Measurements from ENCODE around the gene SBNO2.

GRCh38 chr19:1110809-1111640 is 63.0 kb downstream of the SBNO2 start:
- TF ChIP-seq ZNF274 (IDR thresholded peaks at IDR 0.05; ENCODE audit: low read depth, low read length) (no peak), YY1 (IDR thresholded peaks at IDR 0.05; ENCODE audit: insufficient read depth, insufficient read length) (no peak)

Data from NT2/D1 (cell line).